Keratinocyte (primary cell): ENCODE data around the gene STIM1.

Experiments used
- EZH2 ChIP-seq: IDR thresholded peaks from one replicate; pipeline ENCODE4 v1.6.1; 2012; ENCODE audit warnings: inconsistent platforms, mild to moderate bottlenecking, low read length, moderate library complexity
- TF ChIP-seq, protein P1 (sequence below), 3 experiments: IDR thresholded peaks in 1 of 3; conservative IDR thresholded peaks in 1 of 3; optimal IDR thresholded peaks in 1 of 3; 2 replicates in 2 of 3; 3 replicates in 1 of 3; pipeline versions ENCODE3 to v1.5.1; 2011; ENCODE audit warnings: low read length in 3 of 3, mild to moderate bottlenecking in 3 of 3, moderate library complexity in 2 of 3, control low read depth in 1 of 3, inconsistent platforms in 1 of 3; ENCODE audit not compliant: insufficient read depth in 2 of 3; ENCODE audit errors: extremely low read depth in 1 of 3

DNA sequence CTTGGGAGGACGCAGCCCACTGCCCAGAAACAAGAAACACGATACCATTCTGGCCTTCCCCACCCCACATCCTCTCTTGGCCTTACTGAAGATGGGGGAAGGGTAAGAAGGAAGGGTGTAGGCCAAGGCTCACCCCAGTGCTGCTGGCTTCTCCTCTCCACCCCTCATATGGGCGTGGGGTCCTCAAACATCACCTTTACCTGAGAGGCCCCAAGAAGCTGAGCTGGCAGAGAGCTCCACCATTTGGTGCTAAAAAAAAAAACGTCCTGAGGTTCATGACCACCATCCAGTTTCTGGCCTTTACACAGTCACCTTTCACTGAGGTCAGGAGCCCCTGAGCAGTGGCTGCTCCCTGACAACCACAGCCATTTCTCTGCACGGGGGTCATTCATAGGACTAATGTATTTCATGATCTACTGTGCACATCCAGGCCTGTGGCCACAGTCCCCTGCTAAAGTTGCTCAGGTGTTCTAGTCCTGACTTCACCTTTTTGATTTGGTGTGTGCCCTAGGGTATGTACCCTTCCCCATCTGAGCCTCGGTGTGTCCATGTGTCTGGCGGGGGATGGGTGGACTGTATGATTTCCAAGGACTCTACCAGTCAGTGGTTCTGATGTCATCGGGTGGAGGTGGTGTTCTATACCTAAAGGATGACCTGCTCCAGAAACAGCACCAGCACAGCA lies 29.9 kb upstream of the STIM1 start:
- TF ChIP-seq, protein P1, sequence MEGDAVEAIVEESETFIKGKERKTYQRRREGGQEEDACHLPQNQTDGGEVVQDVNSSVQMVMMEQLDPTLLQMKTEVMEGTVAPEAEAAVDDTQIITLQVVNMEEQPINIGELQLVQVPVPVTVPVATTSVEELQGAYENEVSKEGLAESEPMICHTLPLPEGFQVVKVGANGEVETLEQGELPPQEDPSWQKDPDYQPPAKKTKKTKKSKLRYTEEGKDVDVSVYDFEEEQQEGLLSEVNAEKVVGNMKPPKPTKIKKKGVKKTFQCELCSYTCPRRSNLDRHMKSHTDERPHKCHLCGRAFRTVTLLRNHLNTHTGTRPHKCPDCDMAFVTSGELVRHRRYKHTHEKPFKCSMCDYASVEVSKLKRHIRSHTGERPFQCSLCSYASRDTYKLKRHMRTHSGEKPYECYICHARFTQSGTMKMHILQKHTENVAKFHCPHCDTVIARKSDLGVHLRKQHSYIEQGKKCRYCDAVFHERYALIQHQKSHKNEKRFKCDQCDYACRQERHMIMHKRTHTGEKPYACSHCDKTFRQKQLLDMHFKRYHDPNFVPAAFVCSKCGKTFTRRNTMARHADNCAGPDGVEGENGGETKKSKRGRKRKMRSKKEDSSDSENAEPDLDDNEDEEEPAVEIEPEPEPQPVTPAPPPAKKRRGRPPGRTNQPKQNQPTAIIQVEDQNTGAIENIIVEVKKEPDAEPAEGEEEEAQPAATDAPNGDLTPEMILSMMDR (optimal IDR thresholded peaks at IDR 0.05 in 1 of 3, IDR thresholded peaks at IDR 0.05 in 1 of 3, conservative IDR thresholded peaks at IDR 0.05 in 1 of 3; ENCODE audit: extremely low read depth in 1 of 3, insufficient read depth in 2 of 3, low read length in 3 of 3) = no peak
- no peak for TF ChIP-seq EZH2
